ENCODE results near the gene CWF19L2.

GRCh38 chr11:107408762-107409211, 48.8 kb downstream of the CWF19L2 start:
- TF ChIP-seq POLR2AphosphoS5 (IDR thresholded peaks at IDR 0.05; ENCODE audit: low read depth, low read length), result no peak
- TF ChIP-seq REST (IDR thresholded peaks at IDR 0.05; ENCODE audit: insufficient read depth in 1 of 2, low read depth in 2 of 2, low read length in 2 of 2), result no peak
- TF ChIP-seq TAF1 (IDR thresholded peaks at IDR 0.05; ENCODE audit: borderline replicate concordance, insufficient read depth, low read length), result no peak
- no peak for TF ChIP-seq SIN3A (IDR thresholded peaks at IDR 0.05; ENCODE audit: borderline replicate concordance, insufficient read depth, low read length)

Data from PFSK-1 (cell line).